Esophagus squamous epithelium (tissue), 5 donors: ENCODE results near the gene TPD52L1. TPM values are rescaled to one million over a fixed set of nuclear protein-coding genes. Genes with fewer than 3 reads are reported as not detected.

Experiments
- DNase-seq: peaks from one replicate; lab custom pipeline; 2025; lab: John Stamatoyannopoulos, UW
- H3K27ac ChIP-seq, 4 donors: fragments of 200-600 bp; sonication (generic); one replicate each; pipeline ENCODE4 v1.5.1; 2016 to 2019; ENCODE audit warnings: mild to moderate bottlenecking in 1 of 4
- H3K27me3 ChIP-seq, 4 donors: fragments of 200-600 bp; sonication (generic); 1 replicate in 3 of 4; 2 replicates in 1 of 4; pipeline versions ENCODE4 v1.5.1 to v1.6.0; 2017 to 2021; ENCODE audit warnings: antibody characterized with exemption in 1 of 4
- H3K36me3 ChIP-seq, 3 donors: fragments of 200-600 bp; sonication (generic); one replicate each; pipeline ENCODE4 v1.5.1; 2016 to 2019
- H3K4me1 ChIP-seq, 3 donors: fragments of 200-600 bp; sonication (generic); one replicate each; pipeline ENCODE4 v1.5.1; 2017 to 2019
- H3K4me3 ChIP-seq, 4 donors: fragments of 200-600 bp; sonication (generic); 1 replicate in 3 of 4; 2 replicates in 1 of 4; pipeline ENCODE4 v1.5.1; 2016 to 2019; ENCODE audit warnings: mild to moderate bottlenecking in 2 of 4, moderate library complexity in 1 of 4
- H3K9me3 ChIP-seq, 3 donors: fragments of 200-600 bp; sonication (generic); one replicate each; pipeline ENCODE4 v1.5.1; 2016 to 2019
- POLR2A ChIP-seq, 4 donors: fragments of 450-650 bp; IDR thresholded peaks; one replicate each; pipeline ENCODE4 v1.6.1; 2017; ENCODE audit warnings: antibody characterized with exemption in 4 of 4, mild to moderate bottlenecking in 4 of 4, moderate library complexity in 3 of 4
- WGBS, 2 donors: methylation state at CpG; one replicate each; pipeline ENCODE4 v1.1.5; 2018; 5-methylcytosine and 5-hydroxymethylcytosine counted together
- intact Hi-C: fragments of 100-400 bp; cut with DNase I; formaldehyde crosslinking; loops from one replicate; pipeline ENCODE4 v1.15.0; 2022
- total RNA-seq, 4 donors: library from RNA; depleted of rRNA; stranded (reverse); fragments of >200 nt; gene quantifications; one replicate each; pipeline ENCODE4 v1.1.0, GENCODE V29; 2016
- TF ChIP-seq, protein P1 (sequence below), 6 experiments: fragments of 450-650 bp in 4 of 6; fragments of 200-600 bp in 2 of 6; sonication (generic) in 2 of 6; IDR thresholded peaks; one replicate each; pipeline ENCODE4 v1.5.1; 2016 to 2019; ENCODE audit warnings: antibody characterized with exemption in 6 of 6, mild to moderate bottlenecking in 4 of 6, moderate library complexity in 4 of 6
- donor health status: DM: yes; HTN: yes; CAD: no.

The TPD52L1 gene
- total RNA-seq, 4 donors from 2014 or later: 202 to 409 (median 275) TPM

DNA sequence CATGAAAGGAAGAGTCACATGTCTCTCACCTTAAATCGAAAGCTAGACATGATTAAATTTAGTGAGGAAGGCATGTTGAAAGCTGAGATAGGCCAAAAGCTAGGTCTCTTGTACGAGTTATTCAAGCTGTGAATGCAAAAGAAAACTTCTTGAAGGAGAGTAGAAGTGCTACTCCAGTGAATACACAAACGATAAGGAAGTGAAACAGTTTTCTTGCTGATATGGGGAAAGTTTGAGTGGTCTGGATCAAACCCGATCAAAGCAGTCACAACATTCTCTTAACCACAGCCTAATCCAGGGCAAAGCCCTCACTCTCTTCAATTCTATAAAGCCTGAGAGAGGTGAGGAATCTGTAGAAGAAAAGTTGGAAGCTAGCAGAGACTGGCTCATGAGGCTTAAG lies 1.9 kb upstream of the TPD52L1 start:
- Histone ChIP-seq H3K9me3 (no peaks in the 10 kb centered on the region), H3K4me3 (no peak overlapping the region), H3K4me1 (peaks cover 0 to 51% (median 7%) of the 10 kb centered on the region in 3 donors), H3K27me3 (peaks cover 0 to 4% (median 0%) of the 10 kb centered on the region in 4 donors), H3K36me3 (no peaks in the 10 kb centered on the region), H3K27ac (no peak overlapping the region)
- DNase-seq: no peak
- WGBS, 2 donors: 70 to 85% methylated on average over 4 of the region's 4 CpGs
- no peak for TF ChIP-seq POLR2A (IDR thresholded peaks at IDR 0.05)
- TF ChIP-seq, protein P1, sequence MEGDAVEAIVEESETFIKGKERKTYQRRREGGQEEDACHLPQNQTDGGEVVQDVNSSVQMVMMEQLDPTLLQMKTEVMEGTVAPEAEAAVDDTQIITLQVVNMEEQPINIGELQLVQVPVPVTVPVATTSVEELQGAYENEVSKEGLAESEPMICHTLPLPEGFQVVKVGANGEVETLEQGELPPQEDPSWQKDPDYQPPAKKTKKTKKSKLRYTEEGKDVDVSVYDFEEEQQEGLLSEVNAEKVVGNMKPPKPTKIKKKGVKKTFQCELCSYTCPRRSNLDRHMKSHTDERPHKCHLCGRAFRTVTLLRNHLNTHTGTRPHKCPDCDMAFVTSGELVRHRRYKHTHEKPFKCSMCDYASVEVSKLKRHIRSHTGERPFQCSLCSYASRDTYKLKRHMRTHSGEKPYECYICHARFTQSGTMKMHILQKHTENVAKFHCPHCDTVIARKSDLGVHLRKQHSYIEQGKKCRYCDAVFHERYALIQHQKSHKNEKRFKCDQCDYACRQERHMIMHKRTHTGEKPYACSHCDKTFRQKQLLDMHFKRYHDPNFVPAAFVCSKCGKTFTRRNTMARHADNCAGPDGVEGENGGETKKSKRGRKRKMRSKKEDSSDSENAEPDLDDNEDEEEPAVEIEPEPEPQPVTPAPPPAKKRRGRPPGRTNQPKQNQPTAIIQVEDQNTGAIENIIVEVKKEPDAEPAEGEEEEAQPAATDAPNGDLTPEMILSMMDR (IDR thresholded peaks at IDR 0.05): no peak
- intact Hi-C loops: loop anchor here (10.0 kb wide), 1 partner anchor 143 kb away; no protein-coding TSS in a partner anchor

DNA sequence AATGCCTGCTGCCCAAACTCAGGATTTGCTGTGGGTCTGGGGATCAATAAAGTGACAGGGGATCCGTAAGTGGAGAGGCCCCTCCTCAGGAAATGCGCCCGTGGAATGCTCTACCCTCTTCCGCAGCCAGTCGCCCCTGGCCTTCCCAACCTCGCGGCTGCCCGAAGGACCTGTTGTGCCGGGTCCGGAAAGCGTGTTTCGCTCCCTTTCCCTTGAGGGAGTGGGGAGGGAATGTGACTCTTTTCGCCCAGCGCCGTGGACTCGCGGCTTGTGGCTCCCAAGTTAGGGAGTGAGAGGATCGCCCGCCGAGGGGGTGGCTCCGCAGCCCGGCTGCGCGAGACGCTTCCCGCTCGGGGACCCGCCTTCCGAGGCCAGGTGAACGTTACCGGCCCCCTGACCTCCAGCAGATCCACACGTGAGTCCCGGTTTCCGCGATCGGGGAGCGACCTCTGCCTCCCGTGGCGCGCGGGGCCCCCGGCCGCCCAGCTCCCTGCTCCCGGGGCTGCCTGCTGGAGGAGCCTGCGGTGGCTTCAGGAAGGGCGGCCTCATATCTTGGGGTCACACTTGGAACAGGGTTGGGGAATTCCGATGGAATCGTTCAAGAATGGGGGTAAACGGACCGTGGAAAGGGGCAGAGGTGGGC lies 666 bp downstream of the TPD52L1 start:
- H3K36me3 ChIP-seq: peaks cover 0 to 7% (median 0%) of the 10 kb centered on the region in 3 donors
- DNase-seq: no peak
- peak overlapping the region; percentile 69 to 76 (median 74) for H3K4me3 ChIP-seq
- H3K4me1 ChIP-seq: peaks cover 0 to 57% (median 7%) of the 10 kb centered on the region in 3 donors
- intact Hi-C loops: loop anchor here (10.0 kb wide), 1 partner anchor 141 kb away; no protein-coding TSS in a partner anchor
- H3K27ac ChIP-seq: peak overlapping the region; percentile 88 to 96 (median 94)
- TF ChIP-seq, protein P1 (IDR thresholded peaks at IDR 0.05): no peak
- TF ChIP-seq POLR2A (IDR thresholded peaks at IDR 0.05): no peak
- 0 to 3% methylated on average over 4 to 10 of the region's 50 CpGs for WGBS, 2 donors
- H3K27me3 ChIP-seq: peaks cover 0 to 4% (median 0%) of the 10 kb centered on the region in 4 donors
- no peaks in the 10 kb centered on the region for H3K9me3 ChIP-seq

DNA sequence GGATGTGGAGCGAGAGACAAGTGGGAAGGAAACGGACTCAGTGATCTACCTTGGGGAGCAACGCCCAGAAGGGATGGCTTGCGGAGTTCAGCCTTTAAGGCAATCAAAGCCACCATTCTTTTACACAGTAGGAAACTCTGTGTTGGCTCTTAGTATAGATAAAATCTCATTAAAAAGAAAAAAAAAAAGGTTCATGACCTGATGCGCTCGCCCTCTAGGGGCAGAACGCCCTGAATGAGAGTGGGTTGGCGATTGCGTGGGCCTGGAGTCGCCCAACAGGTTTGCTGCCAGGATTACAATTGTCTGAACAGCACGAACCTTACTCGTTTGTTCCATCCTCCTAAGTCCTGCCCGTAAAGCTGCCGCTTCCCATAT lies 1.2 kb downstream of the TPD52L1 start:
- Histone ChIP-seq H3K4me3 (peak overlapping the region; percentile 69 to 76 (median 74)), H3K36me3 (peaks cover 0 to 12% (median 0%) of the 10 kb centered on the region in 3 donors), H3K9me3 (no peaks in the 10 kb centered on the region), H3K4me1 (peaks cover 0 to 52% (median 3%) of the 10 kb centered on the region in 3 donors), H3K27ac (peak overlapping the region; percentile 88 to 96 (median 94)), H3K27me3 (peaks cover 0 to 4% (median 0%) of the 10 kb centered on the region in 4 donors)
- TF ChIP-seq POLR2A (IDR thresholded peaks at IDR 0.05): no peak
- TF ChIP-seq, protein P1 (IDR thresholded peaks at IDR 0.05): peak; percentile 15 to 66 (median 26)
- 31 to 48% methylated on average over 13 to 14 of the region's 14 CpGs for WGBS, 2 donors
- no peak for DNase-seq
- intact Hi-C loops: loop anchor here (10.0 kb wide), 1 partner anchor 140 kb away; no protein-coding TSS in a partner anchor

DNA sequence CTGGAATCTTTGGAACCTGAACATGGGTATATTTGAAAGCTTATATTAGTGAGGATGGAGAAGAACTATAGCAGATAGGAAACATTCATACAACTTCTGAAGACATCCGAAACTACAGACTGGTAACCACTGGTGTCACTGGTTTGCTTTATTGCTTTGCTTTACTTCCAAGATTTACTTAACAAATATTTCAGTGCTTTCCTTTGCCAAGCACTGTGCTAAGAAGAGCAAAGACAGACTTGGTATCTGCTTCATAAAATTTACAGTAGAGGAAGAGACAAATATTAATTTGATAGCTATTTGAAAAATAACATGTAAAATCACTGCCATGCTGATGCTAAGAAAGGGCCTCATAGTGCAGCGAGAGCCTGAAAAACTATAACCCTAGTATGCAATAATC lies 1.8 kb downstream of the TPD52L1 start:
- H3K4me3 ChIP-seq: peak overlapping the region; percentile 69 to 76 (median 74)
- TF ChIP-seq POLR2A (IDR thresholded peaks at IDR 0.05): no peak
- TF ChIP-seq, protein P1 (IDR thresholded peaks at IDR 0.05): no peak
- H3K9me3 ChIP-seq: no peaks in the 10 kb centered on the region
- WGBS, 2 donors: 61 to 84% methylated on average over 2 of the region's 2 CpGs
- H3K27me3 ChIP-seq: peaks cover 0 to 4% (median 0%) of the 10 kb centered on the region in 4 donors
- intact Hi-C loops: loop anchor here (10.0 kb wide), 1 partner anchor 139 kb away; no protein-coding TSS in a partner anchor
- H3K36me3 ChIP-seq: peaks cover 0 to 16% (median 0%) of the 10 kb centered on the region in 3 donors
- no peak for DNase-seq
- H3K4me1 ChIP-seq: peaks cover 0 to 50% (median 3%) of the 10 kb centered on the region in 3 donors
- peak overlapping the region in 3 of 4 donors; percentile 94 to 96 (median 94) for H3K27ac ChIP-seq

DNA sequence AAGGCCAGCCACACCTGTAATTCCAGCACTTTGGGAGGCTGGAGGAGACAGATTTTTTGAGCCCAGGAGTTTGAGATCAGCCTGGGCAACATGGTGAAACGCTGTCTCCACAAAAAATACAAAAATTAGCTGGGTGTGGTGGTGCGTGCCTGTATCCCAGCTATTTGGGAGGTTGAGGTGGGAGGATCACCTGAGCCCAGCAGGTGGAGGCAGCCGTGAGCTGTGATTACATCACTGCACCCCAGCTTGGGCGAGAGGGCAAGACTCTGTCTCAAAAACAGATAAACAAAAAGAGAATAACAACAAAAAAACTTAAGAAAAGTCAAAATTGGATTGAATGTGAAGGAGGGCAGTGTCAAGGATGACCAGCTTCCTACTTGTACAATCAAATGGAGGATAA lies 2.9 kb downstream of the TPD52L1 start:
- DNase-seq: no peak
- H3K4me3 ChIP-seq: no peak overlapping the region
- peaks cover 0 to 4% (median 0%) of the 10 kb centered on the region in 4 donors for H3K27me3 ChIP-seq
- H3K9me3 ChIP-seq: no peaks in the 10 kb centered on the region
- H3K36me3 ChIP-seq: peaks cover 0 to 19% (median 0%) of the 10 kb centered on the region in 3 donors
- H3K4me1 ChIP-seq: peaks cover 0 to 50% (median 3%) of the 10 kb centered on the region in 3 donors
- intact Hi-C loops: loop anchor here (10.0 kb wide), 1 partner anchor 138 kb away; no protein-coding TSS in a partner anchor
- TF ChIP-seq, protein P1 (IDR thresholded peaks at IDR 0.05): no peak
- no peak for TF ChIP-seq POLR2A (IDR thresholded peaks at IDR 0.05)
- no peak overlapping the region for H3K27ac ChIP-seq
- 67 to 78% methylated on average over 4 of the region's 4 CpGs for WGBS, 2 donors
